Measurements from ENCODE around the gene TSHZ2.

TSHZ2 gene

GRCh38 chr20:53069132-53069531 is 97.0 kb downstream of the TSHZ2 start:
- no peak for DNase-seq (ENCODE audit: low spot score)

- DNase-seq (ENCODE audit: low spot score): no peak
Observed at GRCh38 chr20:53070224-53070623, 98.1 kb downstream of the TSHZ2 start.

- no peak for DNase-seq (ENCODE audit: low spot score)
Observed at GRCh38 chr20:53070706-53071392, 98.7 kb downstream of the TSHZ2 start.

- DNase-seq (ENCODE audit: low spot score): no peak
Observed at GRCh38 chr20:53071833-53072232, 99.7 kb downstream of the TSHZ2 start.

- DNase-seq (ENCODE audit: low spot score): no peak
Observed at GRCh38 chr20:53072923-53073579, 100.9 kb downstream of the TSHZ2 start.

GRCh38 chr20:53073636-53074415 is 101.7 kb downstream of the TSHZ2 start:
- DNase-seq (ENCODE audit: low spot score): no peak

DNA sequence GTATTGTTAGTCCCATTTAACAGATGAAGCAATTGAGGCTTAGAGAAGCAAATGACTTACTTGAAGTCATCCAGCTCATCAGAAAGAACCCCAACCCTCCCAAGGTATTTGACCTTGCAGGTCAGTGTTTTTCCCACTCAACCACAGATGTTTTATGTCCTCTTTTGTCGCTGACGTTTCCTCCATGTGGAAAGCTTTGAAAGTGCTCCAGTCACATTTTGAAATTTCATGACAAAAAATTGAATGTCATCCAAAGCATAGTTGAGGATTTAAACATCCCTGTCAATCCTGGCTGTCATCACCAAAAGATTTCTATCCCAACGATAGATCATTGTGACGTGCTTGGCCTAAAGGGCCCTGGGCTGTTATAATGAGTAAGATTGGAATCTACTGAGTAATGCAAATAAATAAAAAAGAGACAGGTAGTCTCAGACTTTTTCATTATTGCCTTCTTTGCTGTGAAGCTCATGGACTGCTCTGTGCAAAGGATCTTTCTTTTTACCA is 102.7 kb downstream of the TSHZ2 start:
- DNase-seq (ENCODE audit: low spot score): peak; percentile 68

DNA sequence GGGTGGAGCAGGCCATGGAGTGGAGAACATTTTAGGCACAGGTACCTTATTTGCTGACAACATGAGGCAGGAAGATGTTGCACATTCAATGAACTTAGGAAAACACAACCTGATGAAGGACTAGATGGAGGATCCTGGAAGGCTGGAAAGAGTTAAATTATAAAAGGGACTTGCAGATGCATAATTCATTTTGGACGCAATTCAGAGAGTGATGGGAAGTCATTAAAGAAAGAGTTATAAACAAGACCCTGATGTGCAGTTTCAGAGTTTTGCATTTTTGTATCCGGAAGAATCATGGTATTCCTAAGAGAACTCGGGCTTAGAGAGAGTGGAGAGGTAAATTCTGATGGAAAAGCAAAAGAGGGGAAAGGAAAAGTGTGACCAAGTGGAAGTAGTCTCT is 104.5 kb downstream of the TSHZ2 start:
- DNase-seq (ENCODE audit: low spot score): no peak

- DNase-seq (ENCODE audit: low spot score): peak; percentile 48
Observed at GRCh38 chr20:53077373-53078205, 105.4 kb downstream of the TSHZ2 start.

DNA sequence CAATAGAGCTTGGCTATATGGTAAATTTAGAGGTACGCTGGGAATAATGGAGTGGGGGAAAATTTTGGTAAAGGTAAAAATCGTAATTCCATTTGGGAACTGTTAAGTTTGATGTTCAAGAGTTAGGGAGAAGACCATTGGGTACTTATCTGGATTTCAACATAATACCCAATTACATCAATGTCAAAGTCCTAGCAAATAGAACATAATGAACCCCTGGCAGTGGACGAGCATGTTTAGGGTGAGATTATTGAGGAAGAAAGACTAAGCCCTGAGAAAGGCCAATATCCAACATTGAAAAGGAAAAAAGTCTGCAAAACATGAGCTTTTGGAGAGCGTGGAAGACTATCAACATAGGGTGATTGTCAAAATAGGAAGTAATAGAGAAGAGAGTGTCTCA is 106.6 kb downstream of the TSHZ2 start:
- no peak for DNase-seq (ENCODE audit: low spot score)

- no peak for DNase-seq (ENCODE audit: low spot score)
Observed at GRCh38 chr20:53079261-53079691, 107.1 kb downstream of the TSHZ2 start.

DNA sequence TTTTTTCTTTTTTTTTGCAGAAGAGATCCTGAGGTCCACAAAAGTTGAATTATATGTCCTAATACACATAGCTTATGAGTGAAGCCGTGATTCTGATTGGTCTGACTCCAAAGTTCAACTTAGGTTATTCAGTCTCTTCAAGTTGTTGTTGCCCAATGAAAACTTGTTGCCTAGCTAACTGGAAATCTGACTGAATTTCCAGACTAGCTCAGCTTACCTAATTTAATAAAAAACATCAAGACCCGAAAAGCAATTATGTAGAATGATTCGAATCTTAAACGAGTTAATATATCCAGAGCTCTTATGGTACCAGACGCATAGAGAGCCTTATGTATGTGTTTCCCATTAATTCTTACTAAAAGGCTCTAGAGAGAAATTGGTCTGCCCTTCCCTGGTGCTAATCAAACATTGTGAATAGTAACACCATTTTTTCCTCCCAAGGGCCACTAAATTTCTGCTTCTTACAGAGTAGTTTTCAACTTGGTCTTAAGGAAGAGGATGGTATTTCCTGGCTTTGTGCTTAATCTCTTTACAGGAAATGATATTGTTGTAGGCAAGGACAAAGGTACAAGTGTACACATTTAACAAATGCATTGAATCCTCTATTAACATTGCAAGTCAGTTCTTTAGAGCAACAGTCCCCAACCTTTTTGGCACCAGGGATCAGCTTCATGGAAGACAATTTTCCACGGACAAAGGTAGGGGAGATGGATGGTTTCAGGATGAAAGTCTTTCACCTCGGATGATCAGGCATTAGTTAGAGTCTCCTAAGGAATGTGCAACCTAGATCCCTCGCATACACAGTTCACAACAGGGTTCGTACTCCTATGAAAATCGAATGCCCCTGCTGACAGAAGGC is 107.9 kb downstream of the TSHZ2 start:
- DNase-seq (ENCODE audit: low spot score): no peak

DNA sequence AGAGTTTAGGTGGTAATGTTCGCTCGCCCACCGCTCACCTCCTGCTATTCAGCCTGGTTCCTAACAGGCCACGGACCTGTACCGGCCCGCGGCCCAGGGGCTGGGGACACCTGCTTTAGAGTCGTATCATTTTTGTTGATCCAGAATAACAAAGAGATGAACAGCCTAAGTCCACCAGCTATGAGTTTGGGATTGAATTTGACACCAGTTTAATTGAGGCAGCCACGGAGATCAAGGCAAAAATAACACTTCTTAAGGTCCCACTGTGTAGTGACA is 108.5 kb downstream of the TSHZ2 start:
- DNase-seq (ENCODE audit: low spot score): no peak

- no peak for DNase-seq (ENCODE audit: low spot score)
Observed at GRCh38 chr20:53080969-53081871, 109.1 kb downstream of the TSHZ2 start.

DNA sequence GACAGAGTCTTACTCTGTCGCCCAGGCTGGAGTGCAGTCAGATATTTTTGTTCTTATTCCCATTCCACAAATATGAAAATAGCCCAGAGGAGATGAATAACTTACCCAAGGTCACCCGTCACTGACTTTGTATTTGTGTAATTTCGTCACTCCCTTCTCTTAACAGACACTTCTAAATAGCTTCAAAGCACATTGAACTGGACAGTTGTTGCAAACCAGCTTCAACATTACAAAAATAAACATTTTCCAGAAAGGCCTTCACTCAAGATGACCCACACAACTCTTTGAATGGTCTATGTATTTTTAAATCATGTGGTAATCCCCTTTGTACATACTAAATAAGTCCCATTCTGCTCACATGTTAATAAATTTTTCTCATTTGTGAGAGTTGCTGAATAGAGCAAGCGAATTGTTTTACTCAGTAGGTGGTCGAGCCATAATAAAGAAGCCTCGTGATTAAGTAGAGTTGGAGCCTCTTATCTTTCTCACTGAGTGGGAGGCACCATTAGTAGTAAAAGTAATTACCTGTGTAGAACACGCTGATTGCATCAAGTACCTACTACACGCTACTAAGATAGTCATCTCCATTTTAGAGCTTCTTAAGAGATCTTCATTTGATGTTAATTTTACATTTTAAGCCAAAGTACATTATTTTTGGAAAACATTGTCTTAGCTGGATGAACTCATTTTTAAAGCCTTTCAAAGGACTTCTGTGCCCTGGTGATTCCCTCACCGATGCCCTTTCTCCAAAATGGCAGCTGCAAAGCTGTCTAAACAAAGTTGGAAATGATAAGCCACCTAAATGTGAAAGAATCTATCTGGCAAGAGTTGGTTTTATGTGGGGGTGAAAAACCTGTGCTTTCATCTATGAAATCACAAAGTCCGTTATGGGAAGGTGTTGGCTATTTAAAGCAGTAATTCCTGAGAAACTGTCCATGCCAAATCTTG is 110.0 kb downstream of the TSHZ2 start:
- no peak for DNase-seq (ENCODE audit: low spot score)

- no peak for DNase-seq (ENCODE audit: low spot score)
Observed at GRCh38 chr20:53083411-53083810, 111.3 kb downstream of the TSHZ2 start.

GRCh38 chr20:53084408-53084997 is 112.3 kb downstream of the TSHZ2 start:
- DNase-seq (ENCODE audit: low spot score): no peak

DNA sequence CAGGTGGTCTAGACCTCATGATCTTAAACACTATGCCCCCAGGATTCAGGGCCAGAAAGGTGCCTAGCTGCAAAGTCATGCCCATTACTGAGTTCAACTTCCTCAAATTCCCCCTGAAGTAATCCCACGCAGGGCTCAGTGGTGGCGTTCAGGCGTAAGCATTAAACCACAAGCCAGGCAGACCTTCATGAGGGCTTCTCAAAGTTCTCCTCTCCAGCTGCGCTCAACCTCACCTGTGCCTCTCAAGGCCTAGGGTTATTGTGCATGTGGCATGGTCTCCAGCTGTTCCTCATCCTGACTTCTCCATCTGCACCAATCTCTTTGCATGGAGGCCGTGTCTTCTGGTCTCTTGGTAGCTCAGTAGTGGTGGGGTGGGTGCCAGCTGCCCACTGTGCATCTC is 113.6 kb downstream of the TSHZ2 start:
- DNase-seq (ENCODE audit: low spot score): no peak
